ENCODE data around the gene KRTAP1-1.

DNA sequence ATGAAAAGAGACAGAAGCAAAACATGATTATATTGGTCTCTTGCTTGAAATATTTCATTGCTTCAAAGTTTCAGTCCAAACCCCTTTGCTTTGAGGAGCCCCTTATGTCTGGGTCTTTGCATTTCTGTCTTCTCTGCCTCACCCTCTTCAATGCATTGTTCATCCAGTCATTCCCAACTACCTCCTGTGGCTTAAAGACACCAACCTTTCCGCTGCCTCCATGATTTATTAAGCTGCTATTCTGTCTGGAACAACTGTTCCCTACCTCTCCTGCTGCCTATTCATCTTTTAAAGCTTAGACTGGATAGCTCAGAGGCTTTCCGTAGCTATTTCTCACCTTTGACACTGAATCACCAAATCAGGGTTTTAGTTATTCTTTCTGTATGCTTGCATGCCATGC, 43.9 kb downstream of the KRTAP1-1 start:
- TF ChIP-seq, protein P1, sequence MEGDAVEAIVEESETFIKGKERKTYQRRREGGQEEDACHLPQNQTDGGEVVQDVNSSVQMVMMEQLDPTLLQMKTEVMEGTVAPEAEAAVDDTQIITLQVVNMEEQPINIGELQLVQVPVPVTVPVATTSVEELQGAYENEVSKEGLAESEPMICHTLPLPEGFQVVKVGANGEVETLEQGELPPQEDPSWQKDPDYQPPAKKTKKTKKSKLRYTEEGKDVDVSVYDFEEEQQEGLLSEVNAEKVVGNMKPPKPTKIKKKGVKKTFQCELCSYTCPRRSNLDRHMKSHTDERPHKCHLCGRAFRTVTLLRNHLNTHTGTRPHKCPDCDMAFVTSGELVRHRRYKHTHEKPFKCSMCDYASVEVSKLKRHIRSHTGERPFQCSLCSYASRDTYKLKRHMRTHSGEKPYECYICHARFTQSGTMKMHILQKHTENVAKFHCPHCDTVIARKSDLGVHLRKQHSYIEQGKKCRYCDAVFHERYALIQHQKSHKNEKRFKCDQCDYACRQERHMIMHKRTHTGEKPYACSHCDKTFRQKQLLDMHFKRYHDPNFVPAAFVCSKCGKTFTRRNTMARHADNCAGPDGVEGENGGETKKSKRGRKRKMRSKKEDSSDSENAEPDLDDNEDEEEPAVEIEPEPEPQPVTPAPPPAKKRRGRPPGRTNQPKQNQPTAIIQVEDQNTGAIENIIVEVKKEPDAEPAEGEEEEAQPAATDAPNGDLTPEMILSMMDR (IDR thresholded peaks at IDR 0.05): no peak
- TF ChIP-seq POLR2A (IDR thresholded peaks at IDR 0.05): no peak
- TF ChIP-seq EP300 (IDR thresholded peaks at IDR 0.05; ENCODE audit: low read depth): no peak
- no peak for TF ChIP-seq POLR2AphosphoS5 (IDR thresholded peaks at IDR 0.05)
